CD1c-positive myeloid dendritic cell (primary cell): ENCODE data around the gene CUX1.
A peak's percentile ranks its signal among the peaks of the same experiment; 100 is the strongest.
"Not testable (repeated sequence)": the region's sequence is repeated elsewhere in the genome, so short reads cannot be mapped to it uniquely, and the experiment has no call there.

Experiments used
- DNase-seq: peaks from one replicate; pipeline ENCODE4 v3.0.0-alpha.2; 2016; ENCODE audit errors: extremely low spot score

The CUX1 gene

DNA sequence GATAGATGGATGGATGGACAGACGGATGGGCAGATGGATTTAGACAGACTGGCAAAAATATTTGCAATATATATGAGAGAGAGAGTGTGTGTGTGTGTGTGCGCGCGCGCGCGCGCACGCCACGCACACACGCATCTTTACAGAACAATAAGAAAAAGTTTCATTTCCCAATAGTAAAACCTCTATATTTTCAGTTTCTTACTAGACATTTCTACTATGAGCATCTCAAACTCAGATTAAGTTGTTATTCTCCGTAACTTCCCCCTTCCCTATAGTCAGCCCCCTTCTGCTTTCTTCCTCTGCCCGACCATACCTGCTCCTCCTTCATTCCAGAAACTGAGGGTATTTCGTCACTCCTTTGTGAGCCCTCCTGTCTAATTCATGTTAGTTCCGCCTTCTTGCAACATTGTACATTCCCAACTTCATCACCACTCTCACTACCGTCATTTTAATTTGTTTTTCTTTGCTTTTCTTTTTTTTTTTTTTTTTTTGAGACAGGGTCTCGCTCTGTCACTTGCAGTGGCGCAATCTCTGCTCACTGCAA lies 314.9 kb downstream of the CUX1 start:
- peak; percentile 72 for DNase-seq

- no peak for DNase-seq
These were observed 321.2 kb downstream of the CUX1 start for GRCh38 chr7:102138676-102139075.

GRCh38 chr7:102140952-102141370 lies 323.5 kb downstream of the CUX1 start:
- DNase-seq, result peak; percentile 73

DNA sequence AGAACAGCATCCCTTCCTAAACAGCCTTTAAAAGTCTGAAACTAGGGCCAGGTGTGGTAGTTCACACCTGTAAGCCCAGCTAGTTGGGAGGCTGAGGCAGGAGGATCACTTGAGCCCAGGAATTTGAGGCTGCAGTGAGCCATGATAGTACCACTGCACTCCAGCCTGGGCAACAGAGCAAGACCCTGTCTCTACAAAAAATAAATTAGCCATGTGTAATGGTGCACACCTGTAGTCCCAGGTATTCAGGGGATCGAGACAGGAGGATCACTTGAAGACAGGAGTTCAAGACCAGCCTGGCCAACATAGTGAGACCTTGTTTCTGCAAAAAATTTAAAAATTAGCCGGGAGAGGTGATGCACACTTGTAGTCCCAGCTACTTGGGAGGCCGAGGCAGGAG lies 325.0 kb downstream of the CUX1 start:
- not testable (repeated sequence) for DNase-seq

DNA sequence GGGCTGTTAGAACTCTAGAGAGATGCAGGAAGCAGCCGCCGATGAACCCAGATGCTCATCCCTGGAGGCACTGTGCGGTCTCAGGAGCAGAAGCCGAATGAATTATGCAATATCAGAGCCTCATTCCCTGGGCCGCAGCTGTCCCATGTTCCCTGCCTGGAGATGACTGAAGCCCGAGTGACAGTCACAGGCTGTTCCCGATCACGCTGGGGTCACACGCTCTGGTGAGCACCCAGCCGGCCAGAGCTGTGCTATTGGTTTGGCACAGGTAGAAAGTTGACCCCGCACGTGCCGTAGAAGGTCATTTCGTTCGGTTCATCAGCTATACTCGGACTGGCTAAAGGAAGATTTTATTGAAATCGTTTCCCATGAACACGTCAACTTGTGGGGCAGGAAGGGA lies 328.7 kb downstream of the CUX1 start:
- no peak for DNase-seq

GRCh38 chr7:102147008-102147407 lies 329.6 kb downstream of the CUX1 start:
- DNase-seq, result peak; percentile 15

DNA sequence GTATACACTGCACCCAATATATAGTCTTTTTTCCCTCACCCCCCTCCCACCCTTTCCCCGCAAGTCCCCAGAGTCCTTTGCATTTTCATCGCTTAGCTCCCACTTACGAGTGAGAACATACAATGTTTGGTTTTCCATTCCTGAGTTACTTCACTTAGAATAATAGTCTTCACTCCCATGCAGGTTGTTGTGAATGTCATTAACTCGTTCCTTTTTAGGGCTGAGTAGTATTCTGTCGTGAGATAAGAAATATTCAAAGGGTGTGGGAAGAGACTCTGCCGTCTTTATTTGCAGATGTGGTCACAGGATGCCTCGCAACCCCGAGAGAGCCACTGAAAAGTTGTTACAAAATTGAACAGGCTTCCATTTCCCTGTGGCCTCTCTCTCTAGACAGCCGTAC lies 331.4 kb downstream of the CUX1 start:
- no peak for DNase-seq

DNA sequence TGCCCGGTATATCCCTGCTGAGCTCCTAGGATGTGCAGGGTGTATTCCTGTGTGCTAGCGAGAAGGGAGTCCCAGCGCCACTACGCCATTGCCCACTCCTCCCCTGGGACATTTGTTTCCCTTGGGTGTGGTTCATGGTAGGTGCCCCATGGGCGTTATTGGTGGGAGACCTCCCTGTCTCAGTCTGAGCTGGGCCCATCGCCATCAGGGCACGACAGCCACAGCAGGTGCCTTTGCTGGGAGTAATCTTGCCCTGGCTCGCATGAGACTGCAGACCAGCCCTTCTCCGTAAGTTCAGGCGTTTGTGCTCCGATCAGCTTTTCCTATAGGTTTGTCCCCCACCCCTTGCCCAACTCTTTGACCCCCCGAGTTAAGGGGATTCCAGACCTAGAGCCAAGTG lies 332.0 kb downstream of the CUX1 start:
- no peak for DNase-seq

DNA sequence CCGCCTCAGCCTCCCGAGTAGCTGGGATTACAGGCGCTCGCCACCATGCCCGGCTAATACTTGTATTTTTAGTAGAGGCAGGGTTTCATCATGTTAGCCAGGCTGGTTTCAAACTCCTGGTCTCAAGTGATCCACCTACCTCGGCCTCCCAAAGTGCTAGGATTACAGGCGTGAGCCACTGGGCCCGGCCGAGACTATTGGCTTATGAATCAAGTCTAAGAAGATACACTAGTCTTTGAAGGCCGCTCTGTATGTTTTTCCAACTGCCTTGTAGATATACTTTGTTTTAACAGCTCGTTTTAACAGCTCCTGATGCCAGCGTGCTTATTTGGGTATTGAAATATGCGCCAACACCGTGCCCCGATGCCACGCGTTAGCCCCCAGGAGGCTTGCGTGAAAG lies 332.8 kb downstream of the CUX1 start:
- no peak for DNase-seq

DNA sequence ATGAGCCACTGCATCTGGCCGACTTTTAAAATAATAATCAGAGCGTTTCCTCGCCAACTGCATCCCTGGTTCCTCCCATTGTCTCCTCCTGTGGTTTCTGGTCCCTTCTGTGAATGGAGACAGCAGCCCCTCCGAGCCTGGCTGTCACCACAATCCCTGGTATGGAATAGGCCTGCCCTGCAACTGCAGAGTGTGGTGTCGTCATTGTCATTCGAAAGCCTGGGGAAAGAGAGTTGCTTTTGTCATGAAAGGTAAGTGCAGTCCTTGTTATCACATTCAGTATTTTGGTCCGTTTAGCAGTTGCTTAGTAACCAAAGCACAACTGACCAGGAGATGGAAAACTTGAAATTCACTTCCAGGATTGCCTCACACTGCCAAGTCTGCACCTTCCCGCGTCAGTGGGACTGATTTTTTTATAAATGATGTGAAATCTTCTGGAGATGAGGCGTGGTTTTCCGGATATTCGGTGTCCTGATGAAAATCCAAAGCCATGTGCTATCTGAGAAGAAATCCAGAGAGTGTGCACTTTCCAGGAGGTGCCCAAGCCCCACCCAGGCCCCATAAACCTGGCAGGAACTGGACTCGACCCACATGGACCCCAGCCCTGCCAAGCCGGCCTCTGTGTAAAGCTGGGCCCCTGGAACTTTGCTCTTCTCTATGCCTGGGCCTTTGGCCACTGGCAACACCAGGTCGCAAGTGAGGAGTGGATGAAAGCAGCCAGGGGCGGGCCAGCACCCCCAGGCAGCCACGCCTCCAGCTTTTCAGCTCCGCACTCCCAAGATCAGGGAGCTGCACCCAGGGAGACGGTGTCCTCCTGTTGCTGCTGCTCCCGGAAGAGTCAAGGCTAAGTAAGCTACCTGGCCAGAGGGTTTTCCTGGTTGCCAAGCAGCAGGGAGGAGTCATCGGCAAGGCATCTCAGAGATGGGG lies 335.5 kb downstream of the CUX1 start:
- DNase-seq, result no peak

DNA sequence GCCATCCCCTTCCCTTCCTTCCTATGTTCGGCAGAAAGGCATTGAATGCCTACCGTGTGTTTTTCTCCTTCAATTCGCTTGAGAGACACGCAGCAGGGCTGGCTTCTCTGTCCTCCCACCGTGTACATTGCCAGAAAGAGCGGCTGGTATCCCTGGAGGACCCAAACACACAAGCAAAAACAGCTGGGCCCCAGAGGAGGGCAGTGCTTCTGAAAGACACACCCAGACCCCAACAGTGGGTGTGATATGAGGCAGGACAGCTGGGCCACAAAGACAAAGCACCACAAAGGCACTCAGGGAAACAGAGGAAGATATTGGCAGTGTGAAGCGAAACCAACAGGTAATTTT lies 336.1 kb downstream of the CUX1 start:
- DNase-seq, result no peak

DNA sequence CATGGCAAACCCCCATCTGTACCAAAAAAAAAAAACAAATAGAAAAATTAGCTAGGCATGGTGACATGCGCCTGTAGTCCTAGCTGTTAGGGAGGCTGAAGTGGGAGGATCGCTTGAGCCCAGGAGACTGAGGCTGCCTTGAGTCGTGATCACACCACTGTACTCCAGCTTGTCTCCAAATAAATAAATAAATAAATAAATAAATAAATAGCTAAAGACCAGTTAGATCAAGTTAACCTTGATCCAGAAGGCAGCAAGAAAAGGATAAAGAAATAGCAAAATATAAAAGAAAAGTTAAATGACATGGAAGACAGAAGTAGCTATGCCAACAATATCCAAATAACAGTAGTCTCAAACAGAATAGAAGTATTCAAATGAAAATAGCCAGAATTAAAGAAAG lies 337.0 kb downstream of the CUX1 start:
- DNase-seq, result no peak

DNA sequence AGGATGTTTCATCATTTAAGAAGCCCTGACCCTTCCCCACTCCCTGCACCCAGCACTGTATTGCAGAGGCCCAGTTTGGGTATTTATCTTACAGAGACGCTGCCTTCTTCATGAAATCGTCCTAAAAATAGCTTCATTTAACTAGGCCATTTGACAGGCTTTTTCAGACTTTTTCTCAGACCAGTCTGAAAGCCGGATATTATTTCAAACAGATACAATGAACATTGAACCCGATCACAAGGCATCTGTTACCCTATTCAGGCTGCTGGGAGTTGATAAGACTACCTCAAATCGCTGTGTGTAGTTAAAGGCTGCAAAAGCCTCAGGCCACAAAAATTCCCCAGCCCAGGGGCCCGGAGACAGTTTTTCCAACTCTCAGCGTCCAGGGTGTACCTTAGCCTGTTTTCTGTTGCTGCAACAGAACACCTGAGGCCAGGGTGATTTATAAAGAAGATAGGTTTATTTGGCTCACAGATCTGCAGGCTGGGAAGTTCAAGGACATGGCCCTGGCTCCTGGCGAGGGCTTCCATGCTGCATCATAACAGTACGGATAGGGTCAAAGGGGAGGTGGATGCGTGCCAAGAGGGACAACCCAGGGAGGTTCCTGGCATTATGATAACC lies 338.5 kb downstream of the CUX1 start:
- DNase-seq, result no peak

DNA sequence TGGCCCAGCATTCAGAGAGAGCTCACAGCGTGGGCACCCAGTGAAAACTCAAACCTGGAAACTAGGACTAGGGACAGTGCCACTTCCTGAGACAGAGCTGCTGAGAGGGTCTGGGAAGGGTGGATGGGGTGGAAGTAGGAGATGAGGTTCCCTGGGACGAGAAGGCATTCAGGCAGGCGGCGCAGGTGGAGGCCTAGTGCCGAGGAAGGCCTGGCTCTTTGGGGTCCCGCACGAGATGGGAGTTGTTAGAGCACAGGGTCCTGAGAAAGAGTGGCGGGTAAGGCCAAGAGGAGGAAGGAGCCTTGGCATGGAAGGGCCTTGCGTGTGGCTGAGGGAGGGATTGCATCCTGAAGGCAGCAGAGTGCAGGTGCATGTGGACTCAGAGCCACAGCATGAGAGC lies 339.4 kb downstream of the CUX1 start:
- no peak for DNase-seq

- DNase-seq, result no peak
These were observed 347.7 kb downstream of the CUX1 start for GRCh38 chr7:102165136-102165535.

GRCh38 chr7:102167254-102167653 lies 349.8 kb downstream of the CUX1 start:
- no peak for DNase-seq

DNA sequence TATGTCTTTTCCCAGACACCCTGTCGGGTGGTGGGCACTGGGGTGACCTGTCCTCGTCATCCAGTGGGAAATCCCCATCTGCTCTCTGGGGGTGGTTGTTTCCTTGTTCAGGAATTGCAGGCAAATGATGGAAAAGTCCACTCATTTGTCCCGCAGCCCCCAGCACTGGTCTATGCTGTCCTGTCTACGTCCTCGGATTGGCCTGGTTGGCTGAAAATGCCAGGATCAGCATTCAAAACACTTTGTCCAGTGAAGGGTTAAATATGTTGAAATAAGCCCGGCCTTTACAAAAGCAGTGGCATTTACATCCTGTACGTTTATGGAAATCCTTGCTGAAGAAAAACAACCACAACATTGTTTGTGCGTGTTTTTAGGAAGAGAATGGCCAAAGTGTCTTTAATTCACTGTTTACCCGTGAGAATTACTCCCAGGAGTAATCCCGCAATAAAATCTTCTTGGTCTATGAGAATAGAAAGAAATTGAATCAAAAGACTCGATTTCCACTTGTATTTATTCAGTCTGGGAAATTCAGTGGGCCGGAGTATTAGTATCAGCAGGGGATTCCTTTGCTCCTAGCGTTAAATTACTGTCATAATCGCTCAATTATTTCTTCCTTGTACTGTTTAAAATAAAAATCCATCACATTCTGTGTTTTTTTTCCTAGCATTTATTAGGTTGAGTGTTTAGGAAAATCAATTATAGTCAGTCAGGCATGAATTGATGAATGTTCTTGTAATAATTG lies 352.4 kb downstream of the CUX1 start:
- no peak for DNase-seq

GRCh38 chr7:102170393-102170970 lies 353.1 kb downstream of the CUX1 start:
- no peak for DNase-seq

- DNase-seq, result no peak
These were observed 356.2 kb downstream of the CUX1 start for GRCh38 chr7:102173669-102174068.

- no peak for DNase-seq
These were observed 358.2 kb downstream of the CUX1 start for GRCh38 chr7:102175423-102176170.

DNA sequence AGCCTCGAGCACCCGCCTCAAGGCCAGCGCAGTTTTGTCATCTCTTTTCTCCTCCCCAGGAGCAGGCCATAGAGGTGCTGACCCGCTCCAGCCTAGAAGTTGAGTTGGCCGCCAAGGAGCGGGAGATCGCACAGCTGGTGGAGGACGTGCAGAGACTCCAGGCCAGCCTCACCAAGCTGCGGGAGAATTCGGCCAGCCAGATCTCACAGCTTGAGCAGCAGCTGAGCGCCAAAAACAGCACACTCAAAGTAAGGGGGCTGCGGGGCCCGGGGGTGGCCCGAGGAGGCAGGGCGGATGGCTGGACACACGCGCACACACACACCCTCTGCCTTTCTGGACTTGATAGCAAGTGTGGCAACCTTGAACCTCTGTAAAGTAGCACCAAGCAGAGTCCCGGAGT lies 361.0 kb downstream of the CUX1 start:
- no peak for DNase-seq
